Stimulated activated CD8-positive, alpha-beta memory T cell treated with anti-CD3 and anti-CD28 coated beads, Interleukin-15, amount 100 ng/mL, for 4 hours (primary cell): ENCODE measurements around the gene RPS15.
"Not testable (repeated sequence)": the region's sequence is repeated elsewhere in the genome, so short reads cannot be mapped to it uniquely, and the experiment has no call there.

Experiments
- DNase-seq, 2 donors: peaks; one replicate each; pipeline ENCODE4 v3.0.0-alpha.2; 2020; ENCODE audit warnings: low read depth in 2 of 2

RPS15 gene

GRCh38 chr19:1434577-1435060 lies 3.6 kb upstream of the RPS15 start:
- DNase-seq, result no peak

- DNase-seq, result no peak
These were observed 2.7 kb upstream of the RPS15 start for GRCh38 chr19:1435378-1435989.

DNA sequence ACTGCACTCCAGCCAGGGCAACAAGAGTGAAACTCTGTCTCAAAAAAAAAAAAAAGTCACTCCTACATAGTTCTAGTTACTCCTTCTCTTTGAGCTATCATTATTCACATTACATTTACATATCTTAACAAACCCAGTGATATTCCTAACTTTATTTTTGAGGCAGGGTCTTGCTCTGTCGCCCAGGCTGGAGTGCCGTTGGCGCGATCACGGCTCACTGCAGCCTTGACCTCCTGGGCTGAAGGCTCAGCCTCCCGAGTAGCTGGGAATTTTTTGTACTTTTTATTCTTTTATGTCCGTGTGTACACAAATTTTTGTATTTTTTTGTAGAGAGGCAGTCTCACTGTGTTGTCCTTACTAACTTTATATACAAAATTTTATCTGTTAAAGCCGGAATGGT lies 587 bp upstream of the RPS15 start:
- no peak for DNase-seq

GRCh38 chr19:1438933-1439354 lies 748 bp downstream of the RPS15 start:
- no peak for DNase-seq

GRCh38 chr19:1439525-1440417 lies 1.6 kb downstream of the RPS15 start:
- DNase-seq, result not testable (repeated sequence)

DNA sequence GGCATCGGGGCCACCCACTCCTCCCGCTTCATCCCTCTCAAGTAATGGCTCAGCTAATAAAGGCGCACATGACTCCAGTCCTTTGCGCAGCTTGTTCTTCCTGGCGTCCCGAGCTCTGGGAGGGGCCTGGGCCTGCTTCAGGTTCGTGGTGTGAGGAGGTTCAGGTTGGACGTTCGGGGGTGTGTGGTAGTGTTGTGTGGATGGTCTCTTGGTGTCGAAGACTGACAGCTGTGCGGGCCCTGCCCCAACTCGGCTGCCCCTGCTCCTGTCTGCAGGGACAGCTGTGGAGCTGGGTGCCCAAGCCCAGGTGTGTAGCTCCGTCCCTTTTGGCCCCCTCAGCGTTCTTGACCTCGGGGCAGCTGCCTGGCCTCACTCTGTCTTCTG lies 2.2 kb downstream of the RPS15 start:
- no peak for DNase-seq

DNA sequence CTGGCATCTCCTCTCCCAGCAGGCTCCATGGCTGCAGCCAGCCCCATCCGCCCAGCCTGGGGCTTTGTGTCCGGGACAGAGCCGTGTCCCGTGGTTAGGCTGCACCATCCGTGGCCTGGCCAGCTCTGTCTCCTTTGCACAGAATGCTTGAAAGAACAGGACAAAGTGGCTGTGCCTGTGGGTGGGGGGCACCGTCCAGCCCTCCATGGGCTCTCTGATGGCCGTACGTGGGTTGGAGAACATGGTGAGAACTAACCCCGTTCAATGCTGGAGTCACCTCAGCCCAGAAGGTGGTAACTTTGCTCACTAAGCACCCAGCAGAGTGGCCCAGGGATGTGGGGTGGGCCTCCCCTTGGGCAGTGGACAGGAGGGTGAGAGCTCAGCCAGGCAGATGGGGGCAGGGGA lies 2.8 kb downstream of the RPS15 start:
- DNase-seq, result no peak

GRCh38 chr19:1441677-1442438 lies 3.7 kb downstream of the RPS15 start:
- DNase-seq, result no peak

DNA sequence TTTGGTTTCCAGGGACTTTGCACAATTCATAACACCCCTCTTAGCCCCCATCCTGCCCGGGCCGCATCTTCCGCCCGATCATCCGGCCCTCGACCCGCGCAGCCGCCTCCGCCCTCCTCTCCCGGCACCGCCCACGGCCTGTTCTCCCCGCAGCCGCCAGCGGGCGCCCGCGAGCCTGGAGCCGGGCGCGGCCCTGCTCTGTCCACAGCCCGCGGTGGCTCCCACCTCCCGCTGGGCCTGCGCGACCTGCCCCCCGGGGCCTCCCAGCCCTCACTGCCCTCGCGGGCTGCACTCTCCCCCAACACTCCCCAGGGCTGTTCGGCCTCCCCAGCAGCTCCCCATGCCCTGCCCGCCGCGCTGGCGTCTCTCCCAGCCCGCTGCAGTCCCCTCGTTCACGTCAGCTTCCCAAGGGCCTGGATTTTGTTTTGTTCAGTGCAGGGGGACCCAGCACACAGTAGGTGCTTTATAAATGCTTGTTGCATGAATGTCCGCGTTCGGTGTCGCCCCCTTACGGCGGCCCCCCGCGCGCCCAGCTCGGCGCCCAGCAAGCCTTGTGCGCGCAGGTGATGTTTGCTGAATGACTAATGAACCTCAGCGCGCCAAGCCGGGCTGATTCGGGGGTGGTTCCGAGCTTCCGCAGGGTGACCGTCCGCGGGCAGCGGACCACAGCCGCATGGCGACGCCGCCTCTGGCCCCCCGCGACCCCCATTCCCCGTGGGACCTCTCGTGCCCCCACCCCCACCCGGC lies 7.2 kb downstream of the RPS15 start:
- peak; percentile 45 to 55 for DNase-seq

DNA sequence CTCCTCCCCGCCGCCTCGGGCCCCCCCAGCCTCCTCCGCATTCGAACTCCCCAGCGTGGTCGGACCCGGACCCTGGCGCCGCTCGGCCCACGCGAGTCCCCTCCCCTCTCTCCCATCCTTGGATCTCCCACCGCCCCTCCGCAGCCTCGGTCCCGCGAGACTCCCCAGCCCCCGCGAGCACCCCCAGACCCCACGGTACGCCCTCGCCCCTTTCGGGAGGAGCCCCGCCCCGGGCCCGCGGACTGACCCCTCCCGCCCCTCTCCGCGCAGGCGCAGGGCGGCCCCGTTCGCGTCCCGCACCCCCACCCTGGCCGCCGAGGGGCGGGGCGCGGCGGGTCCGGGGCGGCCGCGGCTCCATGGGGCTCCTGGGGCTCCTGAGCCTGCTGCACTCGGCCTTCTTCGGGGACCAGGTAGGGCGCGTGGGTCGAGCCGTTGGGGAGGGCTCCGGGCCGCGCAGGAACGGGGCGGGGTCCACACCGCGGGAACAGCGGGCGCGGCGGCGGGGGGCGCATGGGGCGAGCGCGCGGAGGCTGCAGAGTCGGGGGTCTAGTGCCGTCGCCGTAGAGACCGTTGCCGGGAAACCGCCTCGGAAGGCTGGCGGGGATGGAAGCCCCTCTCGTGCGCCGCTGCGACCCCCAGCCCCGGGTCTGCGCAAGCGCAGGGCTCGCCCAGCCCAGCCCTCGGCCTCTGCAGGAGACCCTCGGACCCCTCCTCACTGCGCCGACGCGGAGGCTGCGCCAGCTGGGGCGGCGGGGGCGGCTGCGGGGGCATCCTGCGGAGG lies 7.9 kb downstream of the RPS15 start:
- no peak for DNase-seq

GRCh38 chr19:1446713-1447481 lies 8.7 kb downstream of the RPS15 start:
- no peak for DNase-seq

GRCh38 chr19:1447504-1447903 lies 9.3 kb downstream of the RPS15 start:
- DNase-seq, result no peak

DNA sequence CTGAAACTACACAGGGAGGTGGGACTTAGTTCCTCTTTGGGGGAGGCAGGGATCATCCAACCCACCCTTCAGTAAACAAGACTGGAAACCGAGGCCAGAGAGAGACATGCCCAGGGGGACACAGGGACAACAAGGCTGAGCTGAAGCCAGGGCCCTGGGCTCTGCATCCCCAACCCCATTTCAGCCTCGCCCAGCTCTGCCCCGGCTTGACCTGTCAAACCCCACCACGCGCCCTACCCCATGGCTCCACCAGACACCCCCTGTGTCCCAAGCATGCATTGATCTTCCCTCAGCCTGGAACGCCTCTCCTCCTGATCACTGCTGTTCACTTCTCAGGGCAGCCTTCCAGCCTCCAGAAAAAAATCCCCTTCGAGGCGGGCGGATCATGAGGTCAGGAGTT lies 9.7 kb downstream of the RPS15 start:
- no peak for DNase-seq

DNA sequence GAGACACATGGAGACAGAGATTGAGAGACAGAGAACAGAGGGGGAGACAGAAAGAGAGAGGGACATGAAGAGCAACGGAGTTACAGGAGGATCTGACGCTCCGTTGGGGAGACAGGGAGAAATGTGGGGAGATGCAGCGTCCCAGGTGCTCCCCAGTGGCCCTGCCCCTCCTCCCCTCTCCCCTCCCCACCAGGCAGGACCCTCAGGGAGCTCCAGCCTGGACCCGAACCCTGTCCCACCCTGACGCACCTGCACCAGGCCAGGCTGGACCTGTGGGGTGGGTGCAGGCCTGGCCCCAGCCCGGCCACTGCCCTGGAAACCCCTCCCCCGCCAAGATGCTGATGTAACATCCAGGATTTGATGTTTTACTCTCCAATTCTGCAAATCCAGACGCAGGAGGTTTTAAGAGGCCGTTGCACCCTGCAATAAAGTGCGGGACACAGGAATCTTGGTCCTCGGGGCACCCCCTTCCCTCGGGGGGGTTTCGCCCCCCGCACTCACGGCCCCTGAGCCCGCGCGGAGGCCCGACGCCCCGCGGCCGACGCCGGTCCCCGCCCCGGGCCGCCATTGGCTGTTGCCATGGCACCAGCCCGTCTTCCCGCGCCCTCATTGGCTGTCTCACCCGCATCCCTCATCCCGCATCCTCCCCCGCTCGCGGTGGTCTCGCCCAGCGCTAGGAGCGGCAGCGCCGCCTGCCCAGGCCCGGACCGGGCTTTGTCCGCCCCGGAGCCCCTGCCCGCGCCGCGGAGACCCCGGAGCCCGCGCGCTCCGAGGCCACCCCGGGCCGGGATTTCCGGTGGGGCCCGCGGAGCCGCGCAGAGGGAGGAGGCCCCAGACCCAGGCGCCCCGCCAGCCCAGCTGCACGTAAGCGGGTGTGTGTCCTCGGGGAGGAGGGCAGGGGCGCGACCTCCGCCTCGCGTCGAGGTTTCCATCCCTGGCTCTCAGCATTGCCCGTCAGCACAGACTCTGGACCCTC lies 11.6 kb downstream of the RPS15 start, which contains the start of gene APC2:
APC2 (plus strand) TSS at position 655 of the 976 bp plus-strand sequence. CDS start 2,881 bp downstream, outside the sequence.
- no peak for DNase-seq

GRCh38 chr19:1450735-1451731 lies 12.8 kb downstream of the RPS15 start:
- no peak for DNase-seq

- DNase-seq, result no peak
These were observed 14.0 kb downstream of the RPS15 start for GRCh38 chr19:1451916-1452801.
